Ramos (cell line): ENCODE data around the gene GBE1.

ENCODE experiments used
- in situ Hi-C: fragments of 300-500 bp; cut with MboI; formaldehyde crosslinking; loops from one replicate; pipeline ENCODE4 v1.14.3; 2022; ENCODE audit warnings: low sequenced_read_pairs; ENCODE audit not compliant: unreplicated experiment

Gene GBE1

DNA sequence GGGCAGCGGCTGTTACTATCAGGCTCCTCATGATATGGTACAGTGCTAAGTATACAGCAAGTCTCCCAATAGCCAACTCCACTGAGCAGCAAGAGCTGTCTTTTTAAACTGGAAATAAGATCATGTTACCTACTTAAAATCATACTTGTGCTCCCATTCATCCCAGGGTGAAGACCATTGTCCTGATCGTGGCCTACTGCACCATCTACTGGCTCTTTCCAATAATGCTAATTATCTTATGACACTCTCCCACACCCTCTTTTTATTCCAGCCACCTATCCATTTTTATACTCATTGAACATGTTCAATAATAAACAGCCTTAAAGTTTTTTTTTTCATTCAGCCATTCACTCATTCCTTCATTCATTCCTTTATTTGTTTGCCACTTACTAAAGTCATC, 117.7 kb downstream of the GBE1 start:
- in situ Hi-C loops, result no loop called here

DNA sequence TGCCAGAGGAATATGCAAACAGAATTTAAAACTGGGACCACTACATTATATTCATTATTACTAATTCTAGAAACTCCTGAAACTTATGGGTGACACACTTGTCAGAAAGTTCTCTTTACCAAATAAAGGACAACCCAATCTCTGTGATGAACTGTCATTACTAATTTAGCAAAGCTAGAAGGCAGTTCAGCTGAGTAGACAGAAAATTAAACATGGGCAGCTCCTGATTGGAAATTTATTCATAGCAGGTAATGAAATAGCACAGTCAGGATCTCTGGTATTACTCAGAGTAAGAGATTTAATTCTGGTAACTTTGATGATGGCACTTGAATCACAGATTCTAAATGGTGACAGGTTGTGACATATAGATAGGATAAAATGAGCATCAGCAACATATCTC, 123.0 kb downstream of the GBE1 start:
- in situ Hi-C loops, result no loop called here

DNA sequence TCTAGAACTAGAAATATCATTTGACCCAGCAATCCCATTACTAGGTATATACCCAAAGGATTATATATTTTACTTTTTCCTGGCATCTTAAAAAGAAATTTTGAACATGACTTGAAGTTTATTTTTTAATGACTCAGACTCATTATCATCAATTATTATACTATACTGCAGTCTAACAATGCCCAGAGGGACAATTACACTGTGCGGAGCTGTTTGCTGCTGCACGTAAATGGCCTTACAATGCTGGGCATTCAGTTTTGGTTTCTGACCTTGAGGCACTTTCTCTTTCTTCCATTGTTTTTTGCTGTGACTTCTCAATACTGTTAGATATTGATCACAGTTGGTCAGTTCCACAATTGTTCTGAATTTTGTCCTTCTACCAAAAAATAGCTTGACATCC, 128.8 kb downstream of the GBE1 start:
- in situ Hi-C loops, result no loop called here

DNA sequence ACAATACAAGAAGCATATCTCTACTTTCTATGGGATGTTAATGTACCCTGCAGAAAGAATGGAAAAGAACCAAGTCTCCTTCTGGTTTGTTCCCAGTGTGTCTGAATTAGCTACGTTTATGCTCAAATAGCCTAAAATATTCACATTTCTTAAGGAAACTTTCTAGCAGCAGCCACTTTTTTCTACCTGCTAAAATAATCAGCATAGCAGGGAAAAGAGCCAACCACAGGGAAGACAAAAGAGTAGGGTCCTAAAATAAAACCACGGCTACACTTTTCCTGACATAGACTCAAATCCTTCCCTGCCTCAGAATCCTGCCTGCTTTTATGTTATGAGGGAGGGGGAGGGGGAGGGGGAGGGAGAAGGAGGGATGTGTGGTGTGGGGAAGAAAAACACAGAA, 136.7 kb downstream of the GBE1 start:
- in situ Hi-C loops, result no loop called here

DNA sequence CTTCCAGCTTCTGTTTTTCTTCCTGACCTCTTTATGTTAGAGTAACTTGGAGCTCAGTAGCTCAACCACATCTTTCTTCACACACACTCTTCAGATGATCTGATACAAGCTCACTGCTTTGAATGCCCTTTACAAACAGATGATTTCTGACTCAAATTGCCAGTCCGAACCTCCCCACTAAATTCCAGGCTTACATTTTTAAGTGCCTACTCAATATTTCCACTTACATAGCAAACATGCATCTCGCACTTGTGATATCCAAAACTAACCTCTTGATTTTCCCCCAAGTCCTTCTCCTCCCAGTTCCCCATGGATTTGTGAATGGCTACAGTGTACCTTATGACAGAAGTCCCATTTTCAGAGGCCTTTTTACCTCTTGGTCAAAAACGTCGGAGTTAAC, 139.1 kb downstream of the GBE1 start:
- in situ Hi-C loops, result no loop called here

DNA sequence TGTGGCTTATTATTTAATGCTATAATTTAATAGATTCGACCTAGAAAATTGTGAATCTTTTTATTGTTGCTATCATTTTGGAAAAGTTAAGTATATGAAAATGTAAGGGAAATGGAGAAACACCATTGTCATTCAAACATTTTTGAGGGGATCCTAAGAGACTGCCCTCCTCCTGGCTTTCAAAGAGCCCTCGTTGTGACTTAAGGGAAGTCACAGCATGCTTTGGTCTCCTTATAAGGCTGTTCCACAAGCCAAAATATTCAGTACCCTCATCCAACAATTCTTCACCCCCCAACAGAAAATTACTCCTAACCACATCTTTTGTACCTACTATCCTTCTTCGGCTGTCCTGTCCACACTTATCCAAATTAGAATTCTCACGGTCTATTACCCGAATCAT, 140.2 kb downstream of the GBE1 start:
- in situ Hi-C loops, result no loop called here

DNA sequence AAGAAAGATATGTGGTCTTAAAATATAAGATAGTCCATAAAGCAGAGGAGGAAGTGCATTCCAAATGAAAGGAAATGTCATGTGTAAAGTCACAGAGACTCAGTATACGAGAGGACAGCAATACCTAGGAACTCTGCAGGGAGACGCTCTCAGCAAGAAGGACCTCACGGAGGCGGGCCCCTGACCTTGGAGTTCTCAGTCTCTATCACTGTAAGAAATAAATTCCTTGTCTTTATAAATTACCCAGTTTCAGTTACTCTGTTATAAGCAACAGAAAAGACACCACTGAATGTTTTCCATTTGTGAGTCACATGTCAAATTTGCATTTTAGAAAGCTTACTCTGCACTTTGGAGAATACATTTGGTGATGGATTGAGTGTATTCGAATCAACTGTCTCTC, 140.6 kb downstream of the GBE1 start:
- in situ Hi-C loops, result no loop called here

DNA sequence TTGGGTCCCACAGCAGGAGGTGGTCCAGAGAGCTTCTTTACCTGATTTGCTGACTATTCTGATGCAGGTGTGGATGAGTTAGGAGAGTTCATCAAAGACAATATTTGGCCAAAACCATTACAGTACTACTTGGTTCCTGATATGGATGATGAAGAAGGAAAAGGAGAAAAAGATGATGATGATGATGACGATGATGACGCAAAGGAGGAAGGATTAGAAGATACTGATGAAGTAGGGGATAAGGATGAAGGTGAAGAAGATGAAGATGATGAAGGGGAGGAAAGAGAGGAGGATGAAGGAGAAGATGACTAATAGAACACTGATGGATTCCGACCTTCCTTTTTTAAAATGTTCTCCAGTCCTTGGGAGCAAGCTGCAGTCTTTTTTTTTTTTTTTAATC, 148.7 kb downstream of the GBE1 start:
- in situ Hi-C loops, result no loop called here

DNA sequence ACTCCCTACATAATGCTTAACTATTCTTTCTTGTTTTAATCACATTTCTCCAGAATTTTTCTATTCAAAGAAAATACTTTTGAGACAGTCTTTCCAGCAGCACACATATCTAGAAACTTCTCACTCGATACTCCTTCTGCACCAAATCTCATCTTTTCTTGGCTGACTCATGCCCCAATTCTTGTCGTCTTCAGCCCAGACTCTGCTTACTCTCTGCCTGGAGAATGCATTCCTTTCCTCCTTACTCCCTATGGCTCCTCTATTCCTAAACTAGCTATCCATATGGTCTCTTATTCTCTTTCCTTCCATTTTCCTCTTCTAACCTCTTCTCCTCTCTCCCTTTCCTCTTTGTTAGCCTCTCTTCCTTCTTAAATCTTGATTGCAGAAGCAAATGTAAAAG, 158.7 kb downstream of the GBE1 start:
- in situ Hi-C loops, result no loop called here

DNA sequence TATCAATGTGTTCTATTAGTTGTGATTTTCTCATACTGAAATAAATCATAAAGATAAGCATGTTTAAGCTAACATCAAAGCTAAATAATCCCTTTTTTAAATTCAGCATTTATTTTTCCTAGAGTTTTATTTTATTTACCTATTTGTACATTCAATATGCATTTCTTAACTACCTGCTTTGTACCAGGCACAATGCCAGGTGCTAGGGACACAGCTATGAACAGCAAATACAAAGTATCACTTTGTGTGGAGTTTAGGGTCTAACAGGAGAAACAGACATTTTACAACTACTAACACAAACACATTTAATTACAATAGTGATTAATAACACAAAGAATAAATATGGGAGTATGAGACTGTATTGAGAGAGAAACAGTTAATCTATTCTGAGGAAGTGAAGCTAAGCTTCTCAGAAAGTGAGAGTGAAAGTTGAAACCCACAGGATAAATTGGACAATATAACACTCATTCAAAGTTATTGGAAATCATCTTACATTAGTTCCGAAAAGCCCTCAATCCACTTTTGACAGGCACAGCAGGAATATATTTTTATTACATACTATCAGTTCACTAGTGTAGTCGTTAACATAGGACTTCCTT, 159.6 kb downstream of the GBE1 start:
- in situ Hi-C loops, result no loop called here

DNA sequence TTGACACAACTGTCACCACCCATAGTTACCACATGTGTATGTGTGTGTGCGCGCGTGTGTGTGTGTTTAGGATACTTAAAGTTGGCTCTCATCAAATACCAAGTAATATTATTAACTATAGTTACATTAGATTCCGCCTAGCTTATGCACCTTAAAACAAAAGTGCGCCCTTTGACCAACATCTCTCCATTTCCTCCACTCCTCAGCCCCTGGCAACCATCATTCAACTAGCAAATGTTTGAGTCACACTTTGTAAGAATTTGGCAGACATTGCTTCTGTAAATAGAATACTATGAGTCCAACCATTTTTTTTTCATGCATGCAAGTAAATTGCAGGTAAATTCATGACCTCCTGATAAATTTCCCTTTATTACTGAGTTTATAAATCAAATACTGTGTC, 169.3 kb downstream of the GBE1 start:
- in situ Hi-C loops, result no loop called here

DNA sequence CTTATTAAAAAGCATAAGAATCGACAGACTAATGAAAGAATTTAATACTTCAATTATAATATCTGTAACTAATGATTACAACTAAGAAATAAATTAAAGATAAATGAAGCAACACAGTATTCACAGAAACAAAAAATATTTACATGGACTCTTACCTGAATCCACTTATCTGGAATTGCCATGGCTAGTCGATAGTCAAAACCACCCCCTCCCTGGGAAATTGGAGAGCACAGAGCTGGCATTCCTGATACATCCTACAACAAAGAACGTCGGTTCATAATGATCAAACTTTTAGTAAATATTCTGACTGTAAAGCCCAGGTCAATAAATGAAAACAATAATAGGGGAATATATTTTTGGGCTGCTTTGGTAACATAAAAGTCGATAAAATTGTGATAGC, 175.5 kb downstream of the GBE1 start:
- in situ Hi-C loops, result no loop called here

DNA sequence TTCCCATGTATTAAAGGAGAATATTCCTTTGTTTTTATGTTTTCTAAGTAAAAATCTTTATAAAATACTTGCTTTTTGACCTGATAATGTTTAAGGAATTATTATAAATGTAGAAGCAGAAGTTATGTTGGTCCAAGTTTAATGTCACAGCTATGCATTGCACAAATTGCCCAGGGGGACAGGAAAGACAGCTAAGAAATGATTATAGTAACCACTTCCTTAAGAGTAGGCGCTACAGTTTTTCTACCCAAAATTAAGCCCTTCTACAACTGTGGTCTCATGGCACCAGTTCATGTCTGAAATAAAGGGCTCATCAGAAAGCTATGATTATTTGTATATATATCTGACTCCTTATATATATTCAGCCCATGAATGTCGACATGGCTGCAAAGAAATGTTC, 176.4 kb downstream of the GBE1 start:
- in situ Hi-C loops, result no loop called here

DNA sequence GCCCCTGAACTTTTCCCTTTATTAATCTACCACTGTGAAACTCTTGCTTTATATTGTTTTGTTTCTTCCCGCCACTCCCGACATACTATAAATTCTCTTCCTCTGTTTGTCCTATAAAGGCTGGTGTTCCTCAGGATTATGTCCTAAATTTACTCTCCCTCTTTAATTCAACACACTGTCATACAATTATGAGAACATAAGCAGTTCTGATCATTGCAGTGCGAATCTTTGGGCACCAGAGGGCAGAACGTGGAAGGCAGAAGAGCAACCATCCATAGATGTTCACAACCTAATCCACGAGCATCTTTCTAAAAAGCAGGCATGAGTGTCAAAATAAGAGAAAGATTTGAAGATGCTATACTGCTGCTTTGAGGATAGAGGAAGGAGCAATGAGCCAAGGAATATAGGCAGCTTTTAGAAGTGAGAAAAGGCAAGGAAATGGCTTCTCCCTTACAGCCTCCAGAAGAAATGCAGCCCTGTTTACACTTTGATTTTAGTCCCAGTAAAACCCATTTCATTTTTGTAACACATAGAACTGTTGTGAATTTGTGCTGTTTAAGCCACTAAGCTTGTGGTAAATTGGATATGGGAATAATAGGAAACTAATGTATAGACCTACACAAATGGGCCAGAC, 179.4 kb downstream of the GBE1 start:
- in situ Hi-C loops, result no loop called here

DNA sequence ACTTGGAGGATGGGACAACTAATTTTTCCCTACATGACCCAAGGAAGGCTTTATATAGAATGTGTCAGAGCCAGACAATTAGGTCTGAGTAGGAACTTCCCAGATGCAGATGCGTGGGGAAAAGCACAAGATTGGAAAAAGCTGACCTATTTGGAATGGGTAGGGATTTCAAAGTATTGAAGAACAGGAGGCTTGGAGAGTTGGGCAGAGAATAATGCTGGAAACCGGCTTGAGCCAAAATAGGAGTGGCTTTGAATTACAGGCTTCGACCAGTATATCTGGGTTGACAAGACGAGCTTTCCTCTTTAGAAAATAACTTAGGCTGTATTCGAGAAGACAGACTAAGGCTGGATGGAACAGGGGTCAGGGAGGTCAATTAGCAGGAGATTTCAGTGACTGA, 181.1 kb downstream of the GBE1 start:
- in situ Hi-C loops, result no loop called here

DNA sequence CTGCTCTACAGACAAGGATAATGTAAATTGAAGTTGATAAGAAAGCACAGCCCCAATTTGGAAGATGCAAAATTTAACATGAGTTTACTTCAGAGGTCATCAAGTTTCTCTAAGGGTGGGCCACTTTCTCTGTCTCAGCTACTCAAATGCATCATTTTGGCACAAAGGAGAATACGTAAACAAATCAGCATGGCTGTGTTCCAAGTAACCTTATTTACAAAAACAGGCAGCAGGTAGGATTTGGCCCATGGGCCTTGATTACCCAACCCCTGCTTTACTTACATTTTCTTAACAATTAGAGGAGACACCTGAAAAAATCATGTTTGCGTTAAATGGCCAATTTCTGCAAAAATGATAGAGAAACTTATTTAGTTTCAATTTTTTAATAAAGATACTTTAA, 181.7 kb downstream of the GBE1 start:
- in situ Hi-C loops, result no loop called here

DNA sequence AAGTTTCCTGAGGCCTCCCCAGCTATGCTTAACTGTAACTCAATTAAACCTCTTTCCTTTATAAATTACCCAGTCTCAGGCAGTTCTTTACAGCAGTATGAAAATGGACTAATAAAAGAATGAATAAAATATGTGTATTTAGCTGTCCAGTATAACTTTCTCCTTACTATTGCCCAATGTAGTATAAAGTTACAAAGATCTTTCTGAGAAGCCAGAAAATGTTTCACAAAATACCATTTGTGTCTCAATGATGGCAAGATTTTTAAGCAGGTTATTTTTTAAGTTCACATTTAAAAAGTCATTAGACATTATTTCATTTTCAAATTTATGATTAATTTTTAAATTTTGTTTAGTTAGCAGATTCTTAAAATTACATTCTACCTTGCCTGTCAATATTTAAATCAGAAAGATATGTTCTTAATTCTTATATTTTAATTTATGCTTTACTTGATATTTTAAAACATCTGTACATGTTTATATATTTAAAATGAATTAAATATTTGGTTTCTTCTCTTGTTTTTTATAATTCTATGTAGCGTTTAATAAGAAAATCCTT, 189.2 kb downstream of the GBE1 start:
- in situ Hi-C loops, result no loop called here

DNA sequence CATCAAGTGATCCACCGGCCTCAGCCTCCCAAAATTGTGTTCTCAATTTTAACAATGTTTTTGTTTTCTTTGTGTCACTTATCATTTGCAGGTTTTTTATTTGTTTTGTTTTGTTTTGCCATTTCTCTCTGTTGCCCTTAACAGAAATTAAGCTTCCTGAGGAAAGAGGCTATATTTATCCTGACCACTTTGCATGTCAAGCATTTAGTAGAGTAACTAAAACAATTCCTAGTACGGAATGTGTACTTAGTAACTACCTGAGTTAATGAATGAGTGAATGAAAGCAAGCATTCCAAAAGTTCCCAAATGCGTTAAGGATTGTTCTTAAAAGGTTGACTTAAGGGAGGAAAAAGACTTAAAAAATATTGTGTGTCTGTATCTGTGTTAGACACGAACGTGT, 193.1 kb downstream of the GBE1 start:
- in situ Hi-C loops, result no loop called here

DNA sequence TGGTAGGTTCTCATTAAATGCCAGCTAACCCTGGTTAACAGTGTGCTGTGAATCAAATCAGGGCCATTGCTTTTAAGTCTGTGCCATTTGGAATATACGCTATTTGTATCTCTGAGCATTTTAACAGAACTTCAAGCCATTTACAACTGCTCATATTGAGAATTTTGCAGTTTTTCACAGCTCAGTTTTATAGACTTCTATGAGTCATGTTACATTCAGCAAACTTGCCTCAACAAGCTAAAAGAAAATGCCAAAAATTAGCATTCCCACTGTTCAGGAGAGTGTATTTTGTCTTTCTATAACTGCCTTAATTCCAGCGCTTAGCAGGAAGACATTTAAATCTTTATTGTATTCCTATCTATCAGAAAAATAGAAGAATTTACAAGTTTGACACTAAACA, 196.4 kb downstream of the GBE1 start:
- in situ Hi-C loops, result no loop called here

DNA sequence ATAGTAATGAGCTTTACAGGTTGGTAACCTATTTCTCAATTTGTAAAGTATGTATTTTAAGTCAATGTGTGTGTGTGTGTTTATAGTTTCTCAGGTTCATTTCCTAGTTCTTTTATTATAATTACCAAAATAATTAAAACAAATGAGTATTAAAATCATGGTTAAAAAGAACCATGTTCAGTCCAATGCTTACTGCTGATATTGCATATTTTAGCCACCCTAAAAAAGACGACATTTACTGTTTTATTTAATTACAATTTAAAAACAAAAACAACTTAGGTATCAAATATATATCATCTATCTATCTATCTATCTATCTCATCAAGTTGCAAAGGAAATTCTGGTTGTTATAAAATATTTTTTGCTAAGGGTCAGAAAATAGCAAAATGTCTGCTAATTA, 203.3 kb downstream of the GBE1 start:
- in situ Hi-C loops, result no loop called here

DNA sequence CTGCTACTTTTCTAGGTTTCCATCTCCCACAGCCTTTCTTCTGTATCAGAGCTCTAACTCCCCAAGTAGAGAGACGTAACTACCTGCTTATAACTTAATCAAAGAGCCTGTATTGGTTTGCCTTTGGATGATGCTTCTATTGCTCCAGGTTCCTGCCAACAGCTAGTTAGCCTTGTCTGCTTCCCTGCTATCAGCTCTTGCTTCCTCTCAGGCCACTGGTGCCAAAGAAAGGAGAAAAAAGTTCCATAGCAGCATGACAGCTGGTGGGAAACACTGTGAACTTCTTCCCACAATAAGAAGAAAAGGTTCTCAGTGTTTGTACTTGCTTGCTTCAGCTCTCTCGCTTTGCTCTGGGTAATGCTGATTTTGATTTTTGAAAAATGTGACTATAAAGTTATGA, 206.6 kb downstream of the GBE1 start:
- in situ Hi-C loops, result no loop called here

DNA sequence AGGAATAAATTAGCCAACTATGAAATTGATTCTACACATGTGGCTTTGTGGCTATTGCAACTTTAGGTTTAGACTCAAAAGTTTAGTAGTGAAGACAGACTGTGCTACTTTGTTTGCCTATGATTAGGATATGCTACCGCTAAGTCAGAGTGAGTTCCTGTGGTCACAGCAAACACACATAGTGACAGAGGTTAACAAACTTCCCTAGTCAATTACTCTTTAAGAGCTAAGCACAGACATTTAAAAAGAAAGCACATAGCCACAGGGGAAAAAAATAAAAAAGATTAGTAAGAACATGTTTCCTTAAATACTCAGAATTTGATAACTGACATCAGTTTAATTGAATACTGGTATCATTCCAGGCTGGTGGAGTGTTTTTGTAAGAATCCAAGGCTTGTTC, 207.1 kb downstream of the GBE1 start:
- in situ Hi-C loops, result no loop called here
